Adipocyte (in vitro differentiated cells): ENCODE measurements around the gene HES2.
A peak's percentile ranks its signal among the peaks of the same experiment; 100 is the strongest.
"Not testable (repeated sequence)": the region's sequence is repeated elsewhere in the genome, so short reads cannot be mapped to it uniquely, and the experiment has no call there.

Experiments
- DNase-seq: peaks from one replicate; pipeline ENCODE4 v3.0.0-alpha.2; 2015; ENCODE audit warnings: low read depth
- H3K27me3 ChIP-seq: replicated peaks from 2 replicates; pipeline ENCODE4 v1.7.0; 2013; ENCODE audit warnings: mild to moderate bottlenecking, low read length, moderate library complexity; ENCODE audit not compliant: control insufficient read depth, insufficient read depth
- H3K36me3 ChIP-seq: 2 replicates; pipeline ENCODE4 v1.7.0; 2013; ENCODE audit warnings: low read length, mild to moderate bottlenecking, moderate library complexity; ENCODE audit not compliant: control insufficient read depth, insufficient read depth, severe bottlenecking
- H3K4me1 ChIP-seq: 2 replicates; pipeline ENCODE4 v1.7.0; 2013; ENCODE audit warnings: mild to moderate bottlenecking, low read length, moderate library complexity; ENCODE audit not compliant: control insufficient read depth, insufficient read depth
- H3K4me3 ChIP-seq: 2 replicates; pipeline ENCODE4 v1.7.0; 2013; ENCODE audit warnings: mild to moderate bottlenecking, low read length, moderate library complexity
- H3K9ac ChIP-seq: 2 replicates; pipeline ENCODE4 v1.7.0; 2013; ENCODE audit warnings: mild to moderate bottlenecking, low read length, moderate library complexity
- H3K9me3 ChIP-seq: 2 replicates; pipeline ENCODE4 v1.7.0; 2013; ENCODE audit warnings: mild to moderate bottlenecking, low read length, moderate library complexity; ENCODE audit not compliant: control insufficient read depth

Gene HES2

GRCh38 chr1:6443339-6444115 lies 23.8 kb upstream of the HES2 start:
- no peaks in the 10 kb centered on the region for H3K36me3 ChIP-seq

GRCh38 chr1:6441586-6441985 lies 21.9 kb upstream of the HES2 start:
- no peaks in the 10 kb centered on the region for H3K36me3 ChIP-seq
- H3K4me3 ChIP-seq, result no peak overlapping the region
- H3K9me3 ChIP-seq, result no peaks in the 10 kb centered on the region
- H3K27me3 ChIP-seq, result peaks cover 24% of the 10 kb centered on the region
- H3K4me1 ChIP-seq, result peaks cover 4% of the 10 kb centered on the region
- no peak for DNase-seq
- H3K9ac ChIP-seq, result no peak overlapping the region

More at GRCh38 chr1:6443339-6444115, 23.8 kb upstream of the HES2 start:
- peaks cover 24% of the 10 kb centered on the region for H3K27me3 ChIP-seq
- no peak overlapping the region for H3K4me3 ChIP-seq
- DNase-seq, result no peak
- peaks cover 4% of the 10 kb centered on the region for H3K4me1 ChIP-seq
- H3K9ac ChIP-seq, result no peak overlapping the region
- no peaks in the 10 kb centered on the region for H3K9me3 ChIP-seq

- no peak overlapping the region for H3K4me3 ChIP-seq
- no peaks in the 10 kb centered on the region for H3K9me3 ChIP-seq
- no peaks in the 10 kb centered on the region for H3K36me3 ChIP-seq
- peak; percentile 48 for DNase-seq
- H3K27me3 ChIP-seq, result peaks cover 30% of the 10 kb centered on the region
- peaks cover 4% of the 10 kb centered on the region for H3K4me1 ChIP-seq
- no peak overlapping the region for H3K9ac ChIP-seq
Measured at GRCh38 chr1:6440198-6441126, 20.7 kb upstream of the HES2 start.

GRCh38 chr1:6438047-6438525 lies 18.4 kb upstream of the HES2 start:
- Histone ChIP-seq H3K9ac (no peak overlapping the region), H3K4me1 (peaks cover 4% of the 10 kb centered on the region), H3K36me3 (no peaks in the 10 kb centered on the region), H3K4me3 (no peak overlapping the region), H3K9me3 (no peaks in the 10 kb centered on the region), H3K27me3 (peaks cover 32% of the 10 kb centered on the region)
- peak; percentile 74 for DNase-seq

- H3K9ac ChIP-seq, H3K9me3 ChIP-seq, H3K4me3 ChIP-seq, DNase-seq, H3K4me1 ChIP-seq, H3K36me3 ChIP-seq: not testable (repeated sequence)
- peaks cover 32% of the 10 kb centered on the region for H3K27me3 ChIP-seq
Measured at GRCh38 chr1:6437012-6437700, 17.4 kb upstream of the HES2 start.

GRCh38 chr1:6436277-6436676 lies 16.6 kb upstream of the HES2 start:
- not testable (repeated sequence) for DNase-seq, H3K9me3 ChIP-seq, H3K9ac ChIP-seq, H3K4me3 ChIP-seq, H3K36me3 ChIP-seq, H3K4me1 ChIP-seq
- H3K27me3 ChIP-seq, result peaks cover 27% of the 10 kb centered on the region

GRCh38 chr1:6435547-6435946 lies 15.8 kb upstream of the HES2 start:
- Histone ChIP-seq H3K9ac (no peak overlapping the region), H3K4me1 (peaks cover 4% of the 10 kb centered on the region), H3K27me3 (peaks cover 27% of the 10 kb centered on the region), H3K36me3 (no peaks in the 10 kb centered on the region), H3K9me3 (no peaks in the 10 kb centered on the region), H3K4me3 (no peak overlapping the region)
- DNase-seq, result no peak

- Histone ChIP-seq H3K27me3 (peaks cover 31% of the 10 kb centered on the region), H3K9ac (no peak overlapping the region), H3K4me3 (no peak overlapping the region), H3K4me1 (peaks cover 4% of the 10 kb centered on the region), H3K9me3 (no peaks in the 10 kb centered on the region), H3K36me3 (no peaks in the 10 kb centered on the region)
- DNase-seq, result no peak
Measured at GRCh38 chr1:6435129-6435528, 15.4 kb upstream of the HES2 start.

GRCh38 chr1:6434186-6434585 lies 14.5 kb upstream of the HES2 start:
- Histone ChIP-seq H3K4me1 (peaks cover 2% of the 10 kb centered on the region), H3K9me3 (no peaks in the 10 kb centered on the region), H3K4me3 (no peak overlapping the region), H3K36me3 (no peaks in the 10 kb centered on the region), H3K27me3 (peaks cover 39% of the 10 kb centered on the region), H3K9ac (no peak overlapping the region)
- DNase-seq, result no peak

GRCh38 chr1:6431645-6432579 lies 12.2 kb upstream of the HES2 start:
- not testable (repeated sequence) for H3K9ac ChIP-seq, H3K36me3 ChIP-seq, H3K9me3 ChIP-seq, H3K4me3 ChIP-seq, DNase-seq, H3K4me1 ChIP-seq
- H3K27me3 ChIP-seq, result peaks cover 53% of the 10 kb centered on the region
